ENCODE measurements around the gene ZNF554. TPM values are rescaled to one million over a fixed set of nuclear protein-coding genes. Genes with fewer than 3 reads are reported as not detected.

Gene ZNF554
- total RNA-seq, 1 donor from 2014 or later, result 4.2 TPM

DNA sequence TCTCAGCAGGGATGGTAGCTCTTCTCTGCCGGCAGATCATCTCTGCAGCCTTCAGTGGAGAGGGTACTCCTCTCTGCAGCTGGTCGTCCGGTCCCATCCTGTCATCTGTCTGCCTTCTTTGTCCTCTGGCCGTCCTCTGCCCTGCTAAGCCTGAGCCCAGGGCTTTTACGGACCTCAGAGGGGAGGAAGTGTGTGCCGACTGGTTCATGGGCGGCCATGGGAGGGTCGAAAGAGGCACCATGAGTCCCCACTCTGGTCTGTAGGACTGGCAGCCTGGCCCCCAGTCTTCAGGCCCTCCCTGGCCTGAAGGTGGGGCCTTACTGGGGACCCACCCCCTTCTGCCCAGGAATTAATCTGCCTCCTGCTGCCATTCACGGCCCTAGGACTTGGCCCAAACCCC is 4.0 kb downstream of the ZNF554 start:
- no peak overlapping the region for H3K4me3 ChIP-seq
- H3K27me3 ChIP-seq (ENCODE audit: low read depth), result no peaks in the 10 kb centered on the region
- no peaks in the 10 kb centered on the region for H3K9me3 ChIP-seq
- H3K27ac ChIP-seq, result no peak overlapping the region
- DNase-seq, result no peak
- peaks cover 16% of the 10 kb centered on the region for H3K4me1 ChIP-seq
- TF ChIP-seq, protein P1, sequence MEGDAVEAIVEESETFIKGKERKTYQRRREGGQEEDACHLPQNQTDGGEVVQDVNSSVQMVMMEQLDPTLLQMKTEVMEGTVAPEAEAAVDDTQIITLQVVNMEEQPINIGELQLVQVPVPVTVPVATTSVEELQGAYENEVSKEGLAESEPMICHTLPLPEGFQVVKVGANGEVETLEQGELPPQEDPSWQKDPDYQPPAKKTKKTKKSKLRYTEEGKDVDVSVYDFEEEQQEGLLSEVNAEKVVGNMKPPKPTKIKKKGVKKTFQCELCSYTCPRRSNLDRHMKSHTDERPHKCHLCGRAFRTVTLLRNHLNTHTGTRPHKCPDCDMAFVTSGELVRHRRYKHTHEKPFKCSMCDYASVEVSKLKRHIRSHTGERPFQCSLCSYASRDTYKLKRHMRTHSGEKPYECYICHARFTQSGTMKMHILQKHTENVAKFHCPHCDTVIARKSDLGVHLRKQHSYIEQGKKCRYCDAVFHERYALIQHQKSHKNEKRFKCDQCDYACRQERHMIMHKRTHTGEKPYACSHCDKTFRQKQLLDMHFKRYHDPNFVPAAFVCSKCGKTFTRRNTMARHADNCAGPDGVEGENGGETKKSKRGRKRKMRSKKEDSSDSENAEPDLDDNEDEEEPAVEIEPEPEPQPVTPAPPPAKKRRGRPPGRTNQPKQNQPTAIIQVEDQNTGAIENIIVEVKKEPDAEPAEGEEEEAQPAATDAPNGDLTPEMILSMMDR (IDR thresholded peaks at IDR 0.05), result no peak
- intact Hi-C loops (cut with DNase I), result no loop called here
- no peak for ATAC-seq
- peaks cover 20% of the 10 kb centered on the region for H3K36me3 ChIP-seq

DNA sequence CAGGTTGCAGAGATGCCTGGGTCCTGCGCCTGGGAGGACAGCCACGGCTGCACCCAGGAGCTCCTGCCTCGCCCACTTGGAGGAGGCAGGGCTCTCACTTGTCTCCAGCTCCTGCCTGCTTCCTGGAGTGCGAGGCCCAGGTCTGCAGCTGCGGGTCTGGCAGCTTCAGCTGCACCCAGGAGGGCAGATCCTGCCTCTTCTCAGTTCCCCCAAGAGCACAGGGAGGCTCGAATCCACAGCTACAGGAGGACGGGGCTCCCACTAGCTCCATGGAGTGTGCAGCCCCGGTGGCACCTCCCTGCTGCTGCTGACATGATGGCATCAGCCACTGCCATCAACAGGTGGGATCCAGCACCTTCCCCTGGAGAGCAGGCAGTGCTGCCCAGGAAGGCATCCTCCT is 4.5 kb downstream of the ZNF554 start:
- H3K27me3 ChIP-seq (ENCODE audit: low read depth), result no peaks in the 10 kb centered on the region
- peaks cover 16% of the 10 kb centered on the region for H3K4me1 ChIP-seq
- no peak overlapping the region for H3K27ac ChIP-seq
- H3K36me3 ChIP-seq, result peaks cover 20% of the 10 kb centered on the region
- TF ChIP-seq, protein P1 (IDR thresholded peaks at IDR 0.05), result no peak
- no peak overlapping the region for H3K4me3 ChIP-seq
- no peak for DNase-seq
- intact Hi-C loops (cut with DNase I), result no loop called here
- no peak for ATAC-seq
- H3K9me3 ChIP-seq, result no peaks in the 10 kb centered on the region

DNA sequence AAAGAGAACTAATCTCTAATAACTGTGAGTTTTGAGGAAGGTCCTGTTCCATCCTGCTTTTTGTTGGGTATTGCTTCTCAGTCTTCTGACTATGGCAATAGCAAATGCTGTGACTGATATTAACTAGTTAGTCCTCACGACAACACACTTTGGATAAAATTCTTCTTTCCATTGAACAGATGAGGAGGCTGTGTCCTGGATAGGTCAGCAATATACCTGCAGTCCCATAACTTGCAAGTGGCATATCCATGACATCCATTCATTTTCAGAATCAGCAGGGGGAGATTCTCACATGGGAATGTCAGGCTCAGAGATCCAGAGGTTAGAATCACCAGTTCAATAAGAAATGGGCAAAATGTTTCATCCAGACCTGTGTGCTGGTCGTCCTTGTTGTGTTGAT is 7.4 kb downstream of the ZNF554 start:
- H3K27ac ChIP-seq, result no peak overlapping the region
- no peaks in the 10 kb centered on the region for H3K27me3 ChIP-seq (ENCODE audit: low read depth)
- H3K36me3 ChIP-seq, result peaks cover 20% of the 10 kb centered on the region
- no peak for DNase-seq
- H3K9me3 ChIP-seq, result peaks cover 12% of the 10 kb centered on the region
- H3K4me1 ChIP-seq, result no peaks in the 10 kb centered on the region
- TF ChIP-seq, protein P1 (IDR thresholded peaks at IDR 0.05), result no peak
- no peak overlapping the region for H3K4me3 ChIP-seq
- ATAC-seq, result no peak
- intact Hi-C loops (cut with DNase I), result no loop called here

DNA sequence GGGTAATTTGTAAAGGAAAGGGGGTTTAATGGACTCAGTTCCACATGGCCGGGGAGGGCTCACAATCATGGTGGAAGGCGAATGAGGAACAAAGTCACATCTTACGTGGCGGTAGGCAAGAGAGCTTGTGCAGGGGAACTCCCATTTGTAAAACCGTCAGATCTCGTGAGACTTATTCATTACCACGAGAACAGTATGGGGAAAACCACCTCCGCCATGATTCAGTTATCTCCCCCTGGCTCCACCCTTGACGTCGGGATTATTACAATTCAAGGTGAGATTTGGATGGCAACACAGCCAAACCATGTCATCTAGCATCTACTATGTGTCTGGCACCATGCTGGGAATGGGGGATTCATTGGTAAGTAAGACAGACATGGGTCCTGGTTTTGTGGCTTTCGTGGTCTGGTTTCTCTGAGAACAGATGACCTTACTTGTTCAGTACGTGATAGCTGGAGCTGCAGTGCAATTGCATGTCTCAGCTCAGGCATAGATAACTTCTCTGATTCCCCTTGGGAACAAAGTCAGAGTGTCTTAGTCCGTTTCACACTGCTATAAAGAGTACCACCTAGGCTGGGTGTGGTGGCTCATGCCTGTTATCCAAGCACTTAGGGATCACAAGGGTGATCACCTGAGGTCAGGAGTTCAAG is 8.3 kb downstream of the ZNF554 start:
- DNase-seq, result no peak
- Histone ChIP-seq H3K4me1 (no peaks in the 10 kb centered on the region), H3K27me3 (ENCODE audit: low read depth) (no peaks in the 10 kb centered on the region), H3K36me3 (peaks cover 29% of the 10 kb centered on the region), H3K9me3 (peaks cover 21% of the 10 kb centered on the region), H3K27ac (no peak overlapping the region), H3K4me3 (no peak overlapping the region)
- ATAC-seq, result no peak
- intact Hi-C loops (cut with DNase I), result no loop called here
- TF ChIP-seq, protein P1 (IDR thresholded peaks at IDR 0.05), result no peak

DNA sequence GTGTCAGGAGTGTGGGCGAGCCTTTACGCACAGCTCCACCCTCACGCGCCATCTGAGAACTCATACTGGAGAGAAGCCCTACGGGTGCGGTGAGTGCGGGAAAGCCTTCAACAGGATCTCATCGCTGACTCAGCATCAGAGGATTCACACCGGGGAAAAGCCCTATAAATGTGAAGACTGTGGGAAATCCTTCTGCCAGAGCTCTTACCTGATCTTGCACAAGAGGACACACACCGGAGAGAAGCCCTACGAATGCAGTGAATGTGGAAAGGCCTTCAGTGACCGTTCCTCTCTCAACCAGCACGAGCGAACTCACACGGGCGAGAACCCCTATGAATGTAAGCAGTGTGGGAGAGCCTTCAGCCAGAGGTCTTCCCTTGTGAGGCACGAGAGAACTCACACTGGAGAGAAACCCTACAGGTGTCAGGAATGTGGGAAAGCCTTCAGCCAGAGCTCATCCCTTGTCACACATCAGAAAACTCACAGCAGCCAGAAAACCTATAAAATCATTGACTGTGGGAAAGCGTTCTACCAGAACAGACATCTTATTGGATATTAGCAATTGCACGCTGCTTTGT is 14.7 kb downstream of the ZNF554 start:
- peaks cover 81% of the 10 kb centered on the region for H3K9me3 ChIP-seq
- peaks cover 22% of the 10 kb centered on the region for H3K36me3 ChIP-seq
- intact Hi-C loops (cut with DNase I), result no loop called here
- no peak for ATAC-seq
- H3K27ac ChIP-seq, result no peak overlapping the region
- TF ChIP-seq, protein P1 (IDR thresholded peaks at IDR 0.05), result no peak
- no peak for DNase-seq
- H3K4me1 ChIP-seq, result no peaks in the 10 kb centered on the region
- H3K4me3 ChIP-seq, result no peak overlapping the region
- no peaks in the 10 kb centered on the region for H3K27me3 ChIP-seq (ENCODE audit: low read depth)

All from lower lobe of right lung (tissue), 2 donors.